LNCAP (cell line): ENCODE data around the gene EIF3D.

Experiments
- TF ChIP-seq, protein P1 (sequence below): fragments of 450-650 bp; IDR thresholded peaks from 2 replicates; pipeline ENCODE4 v1.5.1; 2017; ENCODE audit warnings: mild to moderate bottlenecking

EIF3D gene

DNA sequence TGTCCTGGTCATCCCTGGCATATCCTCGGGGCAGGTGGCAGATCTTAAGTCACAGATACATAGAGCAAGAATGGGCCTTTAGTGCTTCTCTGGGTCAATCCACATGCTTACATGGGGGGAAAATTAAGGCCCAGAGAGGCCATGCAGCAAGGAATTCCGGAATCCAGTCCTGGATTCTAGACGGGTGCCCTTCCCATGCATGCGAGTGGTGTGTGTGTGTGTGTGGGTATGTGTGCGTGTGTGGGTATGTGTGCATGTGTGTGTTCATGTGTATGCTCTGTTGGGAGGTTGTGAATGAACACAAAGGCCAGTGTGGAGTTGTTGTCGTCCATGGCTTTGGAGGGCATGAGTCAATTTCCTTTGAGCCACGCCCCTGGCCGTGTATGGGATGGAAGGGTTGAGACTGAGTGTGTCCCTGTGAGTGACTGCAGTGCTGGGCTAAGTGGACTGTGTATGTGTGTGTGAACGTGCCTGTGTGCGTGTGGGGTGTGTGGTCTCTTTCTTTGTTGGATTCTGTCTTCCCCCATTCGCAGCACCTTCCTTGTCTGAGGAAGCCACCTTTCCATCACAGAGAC lies 33.4 kb upstream of the EIF3D start:
- TF ChIP-seq, protein P1, sequence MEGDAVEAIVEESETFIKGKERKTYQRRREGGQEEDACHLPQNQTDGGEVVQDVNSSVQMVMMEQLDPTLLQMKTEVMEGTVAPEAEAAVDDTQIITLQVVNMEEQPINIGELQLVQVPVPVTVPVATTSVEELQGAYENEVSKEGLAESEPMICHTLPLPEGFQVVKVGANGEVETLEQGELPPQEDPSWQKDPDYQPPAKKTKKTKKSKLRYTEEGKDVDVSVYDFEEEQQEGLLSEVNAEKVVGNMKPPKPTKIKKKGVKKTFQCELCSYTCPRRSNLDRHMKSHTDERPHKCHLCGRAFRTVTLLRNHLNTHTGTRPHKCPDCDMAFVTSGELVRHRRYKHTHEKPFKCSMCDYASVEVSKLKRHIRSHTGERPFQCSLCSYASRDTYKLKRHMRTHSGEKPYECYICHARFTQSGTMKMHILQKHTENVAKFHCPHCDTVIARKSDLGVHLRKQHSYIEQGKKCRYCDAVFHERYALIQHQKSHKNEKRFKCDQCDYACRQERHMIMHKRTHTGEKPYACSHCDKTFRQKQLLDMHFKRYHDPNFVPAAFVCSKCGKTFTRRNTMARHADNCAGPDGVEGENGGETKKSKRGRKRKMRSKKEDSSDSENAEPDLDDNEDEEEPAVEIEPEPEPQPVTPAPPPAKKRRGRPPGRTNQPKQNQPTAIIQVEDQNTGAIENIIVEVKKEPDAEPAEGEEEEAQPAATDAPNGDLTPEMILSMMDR = no peak

DNA sequence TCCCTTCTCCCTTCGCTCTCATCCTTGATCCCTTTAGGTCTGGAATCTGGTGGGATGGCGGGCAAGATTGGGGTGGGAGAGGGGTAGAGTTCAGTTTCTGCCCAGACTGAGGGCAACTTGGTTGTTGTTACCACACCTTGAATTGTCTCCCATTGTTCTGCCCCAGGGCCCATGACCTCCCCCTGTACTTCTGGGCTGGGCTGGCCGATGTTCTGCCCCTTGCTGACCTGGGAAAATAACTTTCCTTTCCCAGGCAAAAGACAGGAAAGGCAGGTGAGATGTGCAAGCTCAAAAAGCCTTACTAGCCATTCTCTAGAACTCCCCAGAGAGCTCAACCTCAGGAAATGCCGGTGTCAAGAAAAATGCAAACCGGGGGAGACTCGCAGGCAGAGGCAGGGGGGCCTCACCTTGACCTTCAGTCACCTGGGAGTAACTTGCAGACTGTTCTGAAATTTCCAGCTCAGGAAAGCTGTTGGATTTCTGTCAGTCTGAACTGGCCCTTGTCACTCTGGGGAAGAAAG lies 32.4 kb upstream of the EIF3D start:
- TF ChIP-seq, protein P1 = no peak

DNA sequence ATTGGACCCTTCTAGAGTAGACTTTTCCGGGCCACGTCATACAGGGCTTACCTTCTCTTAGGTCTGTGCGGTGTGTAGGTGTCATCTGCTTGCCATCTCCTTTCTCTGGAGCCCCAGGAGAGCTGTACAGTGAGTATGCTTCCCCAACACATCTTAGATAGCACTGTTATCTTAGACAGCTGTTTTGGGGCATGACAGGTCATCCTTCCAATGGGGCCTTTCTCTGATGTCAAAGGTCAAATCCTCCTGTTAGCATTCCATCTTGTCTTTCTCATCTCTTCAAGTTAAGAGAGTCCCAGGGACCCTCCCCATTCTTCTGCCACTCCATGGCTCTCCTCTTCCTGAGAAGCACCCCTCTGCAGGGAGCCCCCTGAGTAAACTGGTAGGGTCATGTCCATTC lies 31.0 kb upstream of the EIF3D start:
- TF ChIP-seq, protein P1 = no peak

DNA sequence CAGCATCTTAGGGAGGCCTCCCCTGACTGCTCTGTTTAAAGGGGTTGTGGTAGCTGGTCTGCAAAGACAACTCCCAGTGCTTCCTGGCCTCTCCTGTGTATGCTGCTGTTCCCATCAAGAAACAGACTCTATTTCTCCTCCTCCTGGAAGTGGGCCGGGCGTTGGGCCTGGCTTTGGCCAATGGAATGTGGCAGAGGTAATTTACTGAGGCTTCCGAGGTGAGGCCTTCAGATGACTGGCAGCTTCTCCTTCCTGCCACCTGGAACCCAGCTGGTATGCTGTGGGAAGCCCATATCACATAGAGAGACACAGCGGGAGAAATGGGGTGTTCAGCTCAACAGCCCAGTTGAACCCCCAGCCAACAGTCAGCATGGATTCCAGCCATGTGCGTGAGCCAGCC lies 25.1 kb upstream of the EIF3D start:
- TF ChIP-seq, protein P1 = no peak

DNA sequence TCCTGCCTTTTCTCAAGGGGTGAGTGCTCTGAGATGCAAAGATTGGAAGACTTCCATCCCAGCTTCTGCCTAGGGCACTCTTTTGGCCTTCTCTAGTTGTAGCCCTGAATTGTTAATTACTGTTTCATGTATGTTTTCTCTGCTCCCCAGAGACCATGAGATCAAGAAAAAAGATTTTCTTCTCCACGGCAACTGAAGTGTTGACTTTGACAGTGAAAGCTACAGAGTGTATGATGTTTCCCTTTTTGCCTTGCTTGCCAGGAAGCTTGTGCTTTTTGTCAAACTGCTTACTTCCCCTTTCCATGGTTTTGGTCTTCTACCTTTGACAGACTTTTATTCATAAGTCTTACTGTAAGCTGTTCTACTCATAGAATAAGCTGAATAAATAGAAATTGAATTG lies 23.3 kb upstream of the EIF3D start:
- TF ChIP-seq, protein P1 = no peak

DNA sequence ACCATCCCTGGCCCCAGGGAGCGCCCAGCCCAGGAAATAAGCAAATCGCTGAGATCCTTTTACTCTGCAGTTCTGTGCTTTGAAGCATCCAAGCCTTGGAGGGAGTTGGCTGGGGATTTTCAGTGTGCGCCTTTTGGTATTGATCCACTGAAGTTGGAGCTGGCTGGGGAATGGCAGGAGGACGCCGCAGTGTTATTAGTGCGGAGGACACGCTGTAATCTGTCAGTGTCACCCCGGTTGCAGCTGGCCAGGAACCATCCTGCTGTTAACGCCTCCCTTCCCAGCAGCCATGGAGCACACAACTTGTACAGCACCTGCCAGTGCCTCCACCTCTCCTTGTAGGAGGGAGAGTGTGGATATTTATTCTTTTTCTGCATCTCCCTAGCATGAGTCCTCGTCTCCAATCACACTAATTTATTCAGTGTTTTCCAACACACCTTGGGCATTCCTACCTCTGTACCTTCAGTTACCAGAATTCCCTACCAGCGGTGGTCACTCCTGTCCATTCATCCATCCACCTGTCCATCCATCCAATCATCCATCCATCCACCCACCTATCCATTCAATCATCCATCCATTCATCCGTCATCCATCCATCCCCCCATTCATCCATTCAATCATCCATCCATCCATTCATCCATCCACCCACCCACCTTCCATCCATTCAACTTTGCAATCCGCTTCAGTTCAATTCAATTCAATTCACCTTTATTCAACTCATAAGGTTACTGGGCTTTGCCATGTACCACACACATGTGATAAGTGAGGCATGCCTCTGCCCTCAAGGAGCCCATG lies 21.9 kb upstream of the EIF3D start:
- TF ChIP-seq, protein P1 = no peak

DNA sequence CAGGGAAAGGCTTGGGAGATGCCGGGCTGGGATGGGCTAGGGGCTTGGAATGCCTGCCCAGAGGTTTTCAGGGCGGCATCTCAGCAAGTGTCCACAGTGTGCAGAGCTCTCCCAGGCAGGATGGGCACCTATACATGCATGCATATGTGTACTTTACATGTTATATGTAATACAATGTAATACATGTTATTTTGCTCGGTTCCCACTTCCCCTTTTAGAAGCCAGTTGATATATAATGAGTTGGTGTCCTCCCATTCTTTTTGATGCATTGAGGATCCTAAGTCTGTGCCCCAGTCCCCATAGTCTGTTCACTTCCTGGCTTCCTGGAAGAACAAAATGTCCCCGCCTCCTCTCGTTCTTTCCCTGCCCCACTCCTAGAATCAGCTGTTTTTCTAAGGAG lies 20.1 kb upstream of the EIF3D start:
- TF ChIP-seq, protein P1 = no peak
